Ureter (tissue), 1 donor: ENCODE data around the gene SAMD1. TPM values are rescaled to one million over a fixed set of nuclear protein-coding genes. Genes with fewer than 3 reads are reported as not detected.

Experiments used
- total RNA-seq: library from RNA; stranded (reverse); gene quantifications from one replicate; pipeline ENCODE4 v1.2.4, GENCODE V29; 2023
- donor health status: DM: yes; HTN: yes; CAD: no.

Gene SAMD1
- total RNA-seq, 1 donor from 2014 or later: 24.3 TPM

Other genes starting within 250 kb of the SAMD1 start
- not detected for gene NANOS3, start 213.6 kb downstream of the SAMD1 start, total RNA-seq
- 3.3 TPM for gene BRME1, start 184.6 kb downstream of the SAMD1 start, total RNA-seq
- 57.2 TPM for gene CC2D1A, start 184.6 kb downstream of the SAMD1 start, total RNA-seq
- 7.9 TPM for gene PODNL1, start 152.3 kb downstream of the SAMD1 start, total RNA-seq
- gene DCAF15, start 138.2 kb downstream of the SAMD1 start, total RNA-seq: 30.0 TPM
- 16.4 TPM for gene RFX1, start 84.4 kb downstream of the SAMD1 start, total RNA-seq
- gene RLN3, start 62.6 kb downstream of the SAMD1 start, total RNA-seq: not detected
- gene IL27RA, start 59.0 kb downstream of the SAMD1 start, total RNA-seq: 5.1 TPM
- gene PALM3, start 28.7 kb downstream of the SAMD1 start, total RNA-seq: 24.1 TPM
- gene MISP3, start 18.0 kb downstream of the SAMD1 start, total RNA-seq: 4.3 TPM
- not detected for gene C19orf67, start 5.0 kb downstream of the SAMD1 start, total RNA-seq
- 89.3 TPM for gene PRKACA, start 27.0 kb upstream of the SAMD1 start, total RNA-seq
- 1.5 TPM for gene ASF1B, start 45.8 kb upstream of the SAMD1 start, total RNA-seq
- gene ADGRL1, start 115.4 kb upstream of the SAMD1 start, total RNA-seq: 27.9 TPM